ENCODE measurements around the gene PSMC5. TPM values are rescaled to one million over a fixed set of nuclear protein-coding genes. Genes with fewer than 3 reads are reported as not detected.

The PSMC5 gene
- polyA plus RNA-seq, 4 donors: 104 to 180 (median 144) TPM

DNA sequence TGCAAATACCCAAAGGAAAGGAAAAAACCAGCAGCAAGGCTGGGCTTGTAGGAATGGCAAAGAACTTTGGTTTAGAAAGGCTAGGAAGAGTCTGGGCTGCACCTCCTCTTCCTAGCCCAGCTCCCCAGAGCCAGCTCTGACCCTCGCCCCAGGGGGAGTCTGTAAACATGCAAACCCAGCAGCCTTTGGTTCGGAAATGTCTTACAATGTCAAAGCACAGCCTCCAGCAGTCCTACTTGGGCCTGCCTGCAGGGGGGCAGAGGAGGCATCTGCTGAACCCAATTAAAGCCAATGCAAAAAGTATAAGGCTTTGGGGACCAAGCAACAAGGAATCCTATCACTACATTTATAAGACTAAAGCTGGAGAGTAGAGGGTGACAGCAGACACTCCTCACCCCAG is 5.2 kb downstream of the PSMC5 start:
- no peak for FAIRE-seq
- Histone ChIP-seq H3K27me3 (ENCODE audit: control insufficient read depth in 3 of 3, insufficient read depth in 3 of 3, low read length in 3 of 3) (no peaks in the 10 kb centered on the region), H3K27ac (ENCODE audit: low read depth in 1 of 3, low read length in 2 of 3) (no peak overlapping the region), H3K4me1 (ENCODE audit: control insufficient read depth in 3 of 3, insufficient read depth in 2 of 3, low read depth in 1 of 3, low read length in 2 of 3) (peaks cover 3 to 15% (median 5%) of the 10 kb centered on the region in 3 donors), H3K36me3 (ENCODE audit: control insufficient read depth in 3 of 3, insufficient read depth in 2 of 3, low read depth in 1 of 3, low read length in 3 of 3) (peaks cover 30 to 83% (median 31%) of the 10 kb centered on the region in 3 donors), H3K9me3 (ENCODE audit: control insufficient read depth in 2 of 2, insufficient read depth in 1 of 2, low read depth in 1 of 2, low read length in 1 of 2) (no peaks in the 10 kb centered on the region), H3K4me3 (ENCODE audit: low read depth in 1 of 3, low read length in 3 of 3) (no peak overlapping the region)
- WGBS, 3 donors: 79 to 83% (median 82%) methylated on average over 2 of the region's 2 CpGs
- DNase-seq: no peak

DNA sequence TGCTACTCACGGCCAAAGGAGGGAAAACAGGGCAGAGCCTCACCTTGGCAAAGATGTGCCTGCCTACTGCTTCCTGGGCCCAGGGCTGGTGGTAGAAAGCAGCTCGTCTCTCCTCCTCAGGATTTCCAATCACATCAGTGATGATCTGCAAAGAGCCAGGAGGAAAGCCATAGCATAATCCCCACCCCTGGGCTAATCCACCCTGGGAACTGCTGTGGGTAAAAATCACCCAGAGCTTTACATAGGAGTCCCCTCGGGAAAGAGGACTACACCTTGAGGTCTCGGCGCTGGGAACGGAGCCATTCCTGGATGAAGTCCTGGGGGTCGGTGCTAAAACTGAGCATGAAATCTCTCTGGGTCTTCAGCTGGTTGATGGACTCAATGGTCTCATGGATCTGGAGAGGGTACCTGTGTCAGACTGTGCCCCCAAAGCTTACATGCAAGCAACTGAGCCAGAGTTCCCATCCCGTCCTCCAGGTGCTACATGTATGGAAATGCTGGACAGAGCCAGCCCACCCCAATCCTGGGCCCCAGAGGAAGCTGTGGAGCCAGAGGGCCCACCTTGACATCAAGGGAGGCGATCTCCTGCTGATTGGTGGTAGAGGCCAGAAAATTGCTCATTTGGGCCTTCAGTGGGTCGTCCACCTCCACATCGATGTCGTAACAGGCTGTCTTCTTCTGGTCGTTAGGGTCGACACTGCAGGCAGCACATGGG is 6.0 kb downstream of the PSMC5 start:
- 84 to 85% (median 85%) methylated on average over 14 of the region's 14 CpGs for WGBS, 3 donors
- Histone ChIP-seq H3K27ac (ENCODE audit: low read depth in 1 of 3, low read length in 2 of 3) (no peak overlapping the region), H3K4me3 (ENCODE audit: low read depth in 1 of 3, low read length in 3 of 3) (no peak overlapping the region), H3K9me3 (ENCODE audit: control insufficient read depth in 2 of 2, insufficient read depth in 1 of 2, low read depth in 1 of 2, low read length in 1 of 2) (no peaks in the 10 kb centered on the region), H3K27me3 (ENCODE audit: control insufficient read depth in 3 of 3, insufficient read depth in 3 of 3, low read length in 3 of 3) (no peaks in the 10 kb centered on the region), H3K36me3 (ENCODE audit: control insufficient read depth in 3 of 3, insufficient read depth in 2 of 3, low read depth in 1 of 3, low read length in 3 of 3) (peaks cover 30 to 90% (median 31%) of the 10 kb centered on the region in 3 donors), H3K4me1 (ENCODE audit: control insufficient read depth in 3 of 3, insufficient read depth in 2 of 3, low read depth in 1 of 3, low read length in 2 of 3) (peaks cover 3 to 13% (median 5%) of the 10 kb centered on the region in 3 donors)
- no peak for FAIRE-seq
- no peak for DNase-seq

DNA sequence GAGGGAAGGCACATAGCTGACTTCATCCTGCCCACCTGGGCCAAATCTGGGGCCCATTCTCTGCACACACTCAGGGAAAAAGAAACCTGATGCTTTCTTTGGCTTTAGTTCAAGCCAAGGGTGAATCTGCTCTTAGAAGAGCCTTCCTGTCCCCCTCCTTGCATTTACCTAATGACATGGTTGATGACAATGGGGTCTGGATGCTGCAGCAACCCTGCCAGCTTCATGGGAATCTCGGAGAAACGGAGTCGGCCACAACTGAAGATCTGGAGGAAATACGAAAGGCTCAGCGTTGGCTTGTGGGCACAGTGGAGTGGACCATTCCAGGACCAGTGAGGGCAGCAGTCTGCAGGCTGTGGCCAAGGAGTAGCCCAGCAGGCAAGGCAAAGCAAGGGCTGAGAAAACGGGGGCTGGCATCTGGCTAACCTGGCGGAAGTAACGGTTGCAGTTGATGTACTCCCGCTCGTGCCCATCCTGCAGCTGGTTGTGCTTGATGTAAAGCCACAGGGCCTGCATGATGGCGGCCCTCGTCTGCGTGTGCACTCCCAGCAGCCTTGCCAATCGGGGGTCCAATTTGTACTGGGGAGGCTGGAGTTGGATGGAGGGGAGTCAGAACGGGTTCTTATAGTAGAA is 6.6 kb downstream of the PSMC5 start:
- Histone ChIP-seq H3K4me3 (ENCODE audit: low read depth in 1 of 3, low read length in 3 of 3) (no peak overlapping the region), H3K36me3 (ENCODE audit: control insufficient read depth in 3 of 3, insufficient read depth in 2 of 3, low read depth in 1 of 3, low read length in 3 of 3) (peaks cover 30 to 92% (median 31%) of the 10 kb centered on the region in 3 donors), H3K9me3 (ENCODE audit: control insufficient read depth in 2 of 2, insufficient read depth in 1 of 2, low read depth in 1 of 2, low read length in 1 of 2) (no peaks in the 10 kb centered on the region), H3K27me3 (ENCODE audit: control insufficient read depth in 3 of 3, insufficient read depth in 3 of 3, low read length in 3 of 3) (no peaks in the 10 kb centered on the region), H3K27ac (ENCODE audit: low read depth in 1 of 3, low read length in 2 of 3) (no peak overlapping the region), H3K4me1 (ENCODE audit: control insufficient read depth in 3 of 3, insufficient read depth in 2 of 3, low read depth in 1 of 3, low read length in 2 of 3) (peaks cover 3 to 6% (median 3%) of the 10 kb centered on the region in 3 donors)
- DNase-seq (no peak), FAIRE-seq (no peak)
- 92 to 94% (median 93%) methylated on average over 15 of the region's 15 CpGs for WGBS, 3 donors

DNA sequence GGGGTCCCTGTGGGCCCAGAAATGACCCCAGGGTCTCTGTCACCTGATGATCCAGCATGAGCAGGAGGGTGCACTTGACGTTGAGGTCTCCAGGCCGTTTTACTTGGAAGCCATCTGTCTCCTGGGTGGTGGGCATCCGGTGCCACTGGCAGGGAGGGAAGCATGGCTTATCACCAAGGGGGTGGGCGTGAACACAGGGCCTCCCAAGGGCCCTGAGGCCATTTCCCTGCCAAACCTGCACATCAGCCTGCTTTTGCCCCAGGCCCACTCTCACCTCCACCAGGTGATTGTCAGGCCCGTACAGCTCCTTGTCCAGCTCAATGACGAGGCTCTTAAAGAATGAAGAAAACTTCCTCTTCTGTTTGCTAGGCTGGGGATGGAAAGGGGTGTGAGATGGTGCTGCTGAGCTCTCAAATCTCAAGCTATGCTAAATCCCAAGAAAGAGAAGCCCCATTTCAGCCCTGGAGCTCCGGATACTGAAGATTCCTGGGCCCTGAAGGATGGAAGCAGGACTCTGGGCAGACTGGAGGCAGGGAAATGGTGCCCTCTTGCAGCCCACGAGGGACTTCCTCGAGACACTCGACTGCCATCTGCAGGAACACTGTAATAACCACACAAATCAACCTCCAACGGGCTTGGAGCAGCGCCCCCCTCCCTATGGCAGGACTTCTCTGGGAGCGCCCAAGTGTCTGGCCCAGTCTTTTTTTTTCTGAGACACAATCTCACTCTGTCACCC is 7.4 kb downstream of the PSMC5 start:
- H3K4me1 ChIP-seq (ENCODE audit: control insufficient read depth in 3 of 3, insufficient read depth in 2 of 3, low read depth in 1 of 3, low read length in 2 of 3): peaks cover 3 to 7% (median 5%) of the 10 kb centered on the region in 3 donors
- no peaks in the 10 kb centered on the region for H3K27me3 ChIP-seq (ENCODE audit: control insufficient read depth in 3 of 3, insufficient read depth in 3 of 3, low read length in 3 of 3)
- H3K4me3 ChIP-seq (ENCODE audit: low read depth in 1 of 3, low read length in 3 of 3): no peak overlapping the region
- no peaks in the 10 kb centered on the region for H3K9me3 ChIP-seq (ENCODE audit: control insufficient read depth in 2 of 2, insufficient read depth in 1 of 2, low read depth in 1 of 2, low read length in 1 of 2)
- H3K36me3 ChIP-seq (ENCODE audit: control insufficient read depth in 3 of 3, insufficient read depth in 2 of 3, low read depth in 1 of 3, low read length in 3 of 3): peaks cover 28 to 86% (median 30%) of the 10 kb centered on the region in 3 donors
- no peak overlapping the region for H3K27ac ChIP-seq (ENCODE audit: low read depth in 1 of 3, low read length in 2 of 3)
- FAIRE-seq (no peak), DNase-seq (peak; percentile 74 to 84)
- WGBS, 3 donors: 39 to 44% (median 41%) methylated on average over 13 of the region's 13 CpGs

DNA sequence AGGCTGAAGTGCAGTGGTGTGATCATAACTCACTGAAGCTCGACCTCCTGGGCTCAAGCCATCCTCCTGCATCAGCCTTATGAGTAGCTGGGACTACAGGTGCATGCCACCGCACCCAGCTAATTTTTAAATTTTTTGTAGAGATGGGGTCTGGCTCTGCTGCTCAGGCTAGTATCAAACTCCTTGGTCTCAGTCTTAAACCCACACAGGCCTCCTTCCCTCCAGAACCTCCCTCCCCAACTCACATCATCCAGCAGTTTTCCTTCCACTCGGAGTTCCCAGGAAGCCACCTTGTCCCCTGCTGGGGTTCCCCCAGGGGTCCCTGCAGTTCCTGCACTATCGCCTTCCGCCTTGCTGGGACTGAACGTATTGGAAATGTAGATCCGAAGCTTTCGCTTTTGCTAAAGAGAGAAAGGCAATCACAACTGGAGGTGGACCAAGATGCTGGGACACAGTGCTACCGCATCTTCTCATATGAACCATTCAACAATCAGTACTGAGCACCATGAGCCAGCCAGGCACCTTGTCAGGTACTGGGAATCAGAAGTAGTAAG is 8.0 kb downstream of the PSMC5 start:
- WGBS, 3 donors: 87 to 89% (median 87%) methylated on average over 9 of the region's 9 CpGs
- peaks cover 25 to 80% (median 27%) of the 10 kb centered on the region in 3 donors for H3K36me3 ChIP-seq (ENCODE audit: control insufficient read depth in 3 of 3, insufficient read depth in 2 of 3, low read depth in 1 of 3, low read length in 3 of 3)
- no peak for FAIRE-seq

DNA sequence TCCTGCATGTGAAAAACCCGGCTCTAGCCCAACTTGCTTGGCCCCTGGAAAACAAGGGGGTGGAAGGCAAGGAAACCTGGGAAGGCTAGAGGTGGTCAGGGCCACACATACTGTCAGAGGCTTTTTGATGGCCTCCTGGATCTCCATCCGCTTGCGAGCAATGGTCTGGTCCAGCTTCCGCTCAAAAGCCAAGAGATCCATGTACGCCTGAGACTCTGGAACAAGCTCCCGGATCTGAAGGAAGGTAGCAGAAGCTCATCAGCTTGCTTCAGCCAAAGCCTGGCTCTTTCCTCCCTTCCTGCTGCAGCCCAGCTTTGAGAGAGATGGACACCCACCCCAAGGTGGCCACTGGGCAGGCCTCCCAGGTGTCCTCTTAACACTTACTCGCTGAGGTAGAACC is 9.6 kb downstream of the PSMC5 start:
- Histone ChIP-seq H3K36me3 (ENCODE audit: control insufficient read depth in 3 of 3, insufficient read depth in 2 of 3, low read depth in 1 of 3, low read length in 3 of 3) (peaks cover 16 to 72% (median 21%) of the 10 kb centered on the region in 3 donors), H3K27me3 (ENCODE audit: control insufficient read depth in 3 of 3, insufficient read depth in 3 of 3, low read length in 3 of 3) (no peaks in the 10 kb centered on the region), H3K9me3 (ENCODE audit: control insufficient read depth in 2 of 2, insufficient read depth in 1 of 2, low read depth in 1 of 2, low read length in 1 of 2) (no peaks in the 10 kb centered on the region), H3K27ac (ENCODE audit: low read depth in 1 of 3, low read length in 2 of 3) (no peak overlapping the region), H3K4me1 (ENCODE audit: control insufficient read depth in 3 of 3, insufficient read depth in 2 of 3, low read depth in 1 of 3, low read length in 2 of 3) (peaks cover 9 to 21% (median 17%) of the 10 kb centered on the region in 3 donors), H3K4me3 (ENCODE audit: low read depth in 1 of 3, low read length in 3 of 3) (no peak overlapping the region)
- DNase-seq (no peak), FAIRE-seq (no peak)
- 96 to 97% (median 96%) methylated on average over 7 of the region's 7 CpGs for WGBS, 3 donors

More for the DNA sequence above, 8.0 kb downstream of the PSMC5 start:
- H3K27ac ChIP-seq (ENCODE audit: low read depth in 1 of 3, low read length in 2 of 3): no peak overlapping the region
- no peaks in the 10 kb centered on the region for H3K9me3 ChIP-seq (ENCODE audit: control insufficient read depth in 2 of 2, insufficient read depth in 1 of 2, low read depth in 1 of 2, low read length in 1 of 2)
- no peak for DNase-seq
- H3K4me1 ChIP-seq (ENCODE audit: control insufficient read depth in 3 of 3, insufficient read depth in 2 of 3, low read depth in 1 of 3, low read length in 2 of 3): peaks cover 3 to 9% (median 9%) of the 10 kb centered on the region in 3 donors
- H3K4me3 ChIP-seq (ENCODE audit: low read depth in 1 of 3, low read length in 3 of 3): no peak overlapping the region
- H3K27me3 ChIP-seq (ENCODE audit: control insufficient read depth in 3 of 3, insufficient read depth in 3 of 3, low read length in 3 of 3): no peaks in the 10 kb centered on the region

DNA sequence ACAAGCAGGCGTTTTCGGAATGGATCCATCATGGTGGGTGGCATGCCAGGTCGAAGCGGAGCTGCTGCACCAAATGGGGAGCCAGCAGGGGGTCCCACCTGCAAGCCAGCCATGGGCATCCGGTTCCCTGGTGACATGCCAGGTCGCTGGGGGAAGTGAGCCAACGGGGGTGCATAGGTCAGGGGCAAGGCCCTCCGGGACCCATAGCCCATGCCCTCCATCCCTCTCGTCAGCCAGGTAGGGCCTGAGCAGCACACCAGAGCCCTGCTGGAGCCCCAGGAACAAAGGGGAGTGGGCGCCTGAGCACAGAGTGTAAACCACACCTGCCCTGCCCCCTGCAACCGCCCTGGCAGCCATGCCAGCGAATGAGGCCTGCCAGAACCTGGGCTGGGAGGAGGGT is 10.2 kb downstream of the PSMC5 start:
- WGBS, 3 donors: 84 to 89% (median 85%) methylated on average over 12 of the region's 12 CpGs
- peaks cover 12 to 65% (median 16%) of the 10 kb centered on the region in 3 donors for H3K36me3 ChIP-seq (ENCODE audit: control insufficient read depth in 3 of 3, insufficient read depth in 2 of 3, low read depth in 1 of 3, low read length in 3 of 3)
- DNase-seq: no peak
- H3K9me3 ChIP-seq (ENCODE audit: control insufficient read depth in 2 of 2, insufficient read depth in 1 of 2, low read depth in 1 of 2, low read length in 1 of 2): no peaks in the 10 kb centered on the region
- no peak overlapping the region for H3K27ac ChIP-seq (ENCODE audit: low read depth in 1 of 3, low read length in 2 of 3)
- no peak for FAIRE-seq
- no peak overlapping the region for H3K4me3 ChIP-seq (ENCODE audit: low read depth in 1 of 3, low read length in 3 of 3)
- H3K27me3 ChIP-seq (ENCODE audit: control insufficient read depth in 3 of 3, insufficient read depth in 3 of 3, low read length in 3 of 3): no peaks in the 10 kb centered on the region
- peaks cover 9 to 21% (median 17%) of the 10 kb centered on the region in 3 donors for H3K4me1 ChIP-seq (ENCODE audit: control insufficient read depth in 3 of 3, insufficient read depth in 2 of 3, low read depth in 1 of 3, low read length in 2 of 3)

DNA sequence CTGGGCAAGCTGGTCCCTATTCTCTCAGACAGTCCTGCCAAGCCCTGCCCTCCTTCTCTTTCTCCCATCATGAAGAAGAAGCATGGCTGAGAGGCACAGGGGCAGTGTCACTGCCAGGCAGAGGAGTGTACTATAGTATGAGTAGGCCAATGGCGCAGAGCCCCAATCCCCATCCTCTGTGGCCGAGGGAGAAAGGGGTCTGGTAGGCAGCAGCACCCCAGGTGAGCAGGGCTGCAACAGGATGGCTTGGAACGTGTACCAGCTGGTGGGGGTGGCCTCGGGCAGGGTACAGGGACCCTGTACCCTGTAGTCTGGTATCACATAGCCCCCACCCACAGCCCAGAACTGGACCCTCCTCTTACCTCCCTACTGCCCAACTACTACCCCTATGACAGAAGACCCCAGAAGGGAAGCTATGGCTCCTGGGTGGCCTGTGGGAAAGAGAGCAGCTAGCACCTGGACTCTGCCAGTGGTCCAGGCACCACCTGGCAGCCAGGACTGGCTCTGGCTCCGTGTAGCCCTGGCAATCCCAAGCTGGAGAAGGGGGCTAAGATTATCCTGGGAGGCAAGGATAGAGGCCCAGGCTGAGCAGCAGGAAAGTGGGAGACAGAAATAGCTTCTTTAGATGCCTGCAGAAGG is 10.8 kb downstream of the PSMC5 start:
- Histone ChIP-seq H3K4me1 (ENCODE audit: control insufficient read depth in 3 of 3, insufficient read depth in 2 of 3, low read depth in 1 of 3, low read length in 2 of 3) (peaks cover 9 to 21% (median 17%) of the 10 kb centered on the region in 3 donors), H3K27me3 (ENCODE audit: control insufficient read depth in 3 of 3, insufficient read depth in 3 of 3, low read length in 3 of 3) (no peaks in the 10 kb centered on the region), H3K36me3 (ENCODE audit: control insufficient read depth in 3 of 3, insufficient read depth in 2 of 3, low read depth in 1 of 3, low read length in 3 of 3) (peaks cover 9 to 59% (median 12%) of the 10 kb centered on the region in 3 donors), H3K27ac (ENCODE audit: low read depth in 1 of 3, low read length in 2 of 3) (peak overlapping the region in 1 of 3 donors; percentile 45), H3K9me3 (ENCODE audit: control insufficient read depth in 2 of 2, insufficient read depth in 1 of 2, low read depth in 1 of 2, low read length in 1 of 2) (no peaks in the 10 kb centered on the region), H3K4me3 (ENCODE audit: low read depth in 1 of 3, low read length in 3 of 3) (no peak overlapping the region)
- no peak for FAIRE-seq
- 69 to 83% (median 80%) methylated on average over 4 to 5 of the region's 5 CpGs for whole genome bisulfite sequencing, 3 donors
- DNase-seq: no peak
